Tibial nerve (tissue), 4 donors: ENCODE measurements around the gene MRTFA. TPM values are rescaled to one million over a fixed set of nuclear protein-coding genes. Genes with fewer than 3 reads are reported as not detected.
"Not testable (repeated sequence)": the region's sequence is repeated elsewhere in the genome, so short reads cannot be mapped to it uniquely, and the experiment has no call there.

Experiments used
- DNase-seq, 2 donors: peaks; one replicate each; pipeline ENCODE4 v3.0.0-alpha.2; 2019; ENCODE audit warnings: low spot score in 2 of 2
- H3K27ac ChIP-seq, 4 donors: fragments of 200-600 bp; sonication (generic) in 3 of 4; one replicate each; pipeline ENCODE4 v1.5.1; 2017 to 2019; ENCODE audit warnings: mild to moderate bottlenecking in 1 of 4
- H3K27me3 ChIP-seq, 2 donors: fragments of 200-600 bp; sonication (generic) in 1 of 2; one replicate each; pipeline versions ENCODE4 v1.5.1 to v1.6.0; 2017 to 2019
- H3K36me3 ChIP-seq, 3 donors: fragments of 200-600 bp; sonication (generic); one replicate each; pipeline ENCODE4 v1.5.1; 2018 to 2019
- H3K4me1 ChIP-seq, 4 donors: fragments of 200-600 bp; sonication (generic) in 3 of 4; one replicate each; pipeline ENCODE4 v1.5.1; 2017 to 2019
- H3K4me3 ChIP-seq, 4 donors: fragments of 200-600 bp; sonication (generic) in 3 of 4; one replicate each; pipeline ENCODE4 v1.5.1; 2017 to 2019; ENCODE audit warnings: mild to moderate bottlenecking in 1 of 4, moderate library complexity in 1 of 4
- H3K9me3 ChIP-seq, 4 donors: fragments of 200-600 bp; sonication (generic) in 3 of 4; one replicate each; pipeline ENCODE4 v1.5.1; 2017 to 2019
- EP300 ChIP-seq, 2 donors: sonication (generic); formaldehyde crosslinking; IDR thresholded peaks; one replicate each; pipeline ENCODE4 v1.6.1; 2017; ENCODE audit warnings: antibody characterized with exemption in 2 of 2, mild to moderate bottlenecking in 1 of 2
- POLR2A ChIP-seq, 2 donors: fragments of 450-650 bp; IDR thresholded peaks; one replicate each; pipeline ENCODE4 v1.6.1; 2017; ENCODE audit warnings: antibody characterized with exemption in 2 of 2, mild to moderate bottlenecking in 2 of 2, moderate library complexity in 2 of 2
- WGBS, 2 donors: methylation state at CpG; one replicate each; pipeline ENCODE4 v1.1.5; 2018; 5-methylcytosine and 5-hydroxymethylcytosine counted together
- total RNA-seq, 4 donors: library from RNA; depleted of rRNA; stranded (reverse); fragments of >200 nt; gene quantifications; one replicate each; pipeline ENCODE4 v1.1.0, GENCODE V29; 2016
- TF ChIP-seq, protein P1 (sequence below), 5 experiments: fragments of 200-600 bp in 3 of 5; fragments of 450-650 bp in 2 of 5; sonication (generic) in 3 of 5; IDR thresholded peaks; one replicate each; pipeline ENCODE4 v1.5.1; 2016 to 2019; ENCODE audit warnings: antibody characterized with exemption in 5 of 5, mild to moderate bottlenecking in 3 of 5, moderate library complexity in 2 of 5

MRTFA gene
- total RNA-seq, 4 donors from 2014 or later = 69.7 to 119 (median 104) TPM

DNA sequence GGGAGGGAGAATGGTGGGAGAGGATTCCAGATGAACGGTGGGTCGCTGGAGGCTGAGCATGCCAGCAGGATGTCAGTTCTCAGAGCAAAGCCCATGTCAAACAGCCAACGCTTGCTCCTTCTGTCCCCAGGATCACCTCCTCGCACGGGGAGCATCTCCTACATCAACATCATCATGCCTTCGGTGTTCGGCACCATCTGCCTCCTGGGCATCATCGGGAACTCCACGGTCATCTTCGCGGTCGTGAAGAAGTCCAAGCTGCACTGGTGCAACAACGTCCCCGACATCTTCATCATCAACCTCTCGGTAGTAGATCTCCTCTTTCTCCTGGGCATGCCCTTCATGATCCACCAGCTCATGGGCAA, 44.3 kb upstream of the MRTFA start:
- 85 to 91% methylated on average over 15 of the region's 15 CpGs for WGBS, 2 donors
- Histone ChIP-seq H3K9me3 (no peaks in the 10 kb centered on the region), H3K27ac (no peak overlapping the region), H3K4me1 (peaks cover 0 to 31% (median 12%) of the 10 kb centered on the region in 4 donors), H3K36me3 (no peaks in the 10 kb centered on the region), H3K27me3 (peaks cover 0 to 24% of the 10 kb centered on the region in 2 donors), H3K4me3 (no peak overlapping the region)
- no peak for TF ChIP-seq EP300 (IDR thresholded peaks at IDR 0.05)
- TF ChIP-seq, protein P1, sequence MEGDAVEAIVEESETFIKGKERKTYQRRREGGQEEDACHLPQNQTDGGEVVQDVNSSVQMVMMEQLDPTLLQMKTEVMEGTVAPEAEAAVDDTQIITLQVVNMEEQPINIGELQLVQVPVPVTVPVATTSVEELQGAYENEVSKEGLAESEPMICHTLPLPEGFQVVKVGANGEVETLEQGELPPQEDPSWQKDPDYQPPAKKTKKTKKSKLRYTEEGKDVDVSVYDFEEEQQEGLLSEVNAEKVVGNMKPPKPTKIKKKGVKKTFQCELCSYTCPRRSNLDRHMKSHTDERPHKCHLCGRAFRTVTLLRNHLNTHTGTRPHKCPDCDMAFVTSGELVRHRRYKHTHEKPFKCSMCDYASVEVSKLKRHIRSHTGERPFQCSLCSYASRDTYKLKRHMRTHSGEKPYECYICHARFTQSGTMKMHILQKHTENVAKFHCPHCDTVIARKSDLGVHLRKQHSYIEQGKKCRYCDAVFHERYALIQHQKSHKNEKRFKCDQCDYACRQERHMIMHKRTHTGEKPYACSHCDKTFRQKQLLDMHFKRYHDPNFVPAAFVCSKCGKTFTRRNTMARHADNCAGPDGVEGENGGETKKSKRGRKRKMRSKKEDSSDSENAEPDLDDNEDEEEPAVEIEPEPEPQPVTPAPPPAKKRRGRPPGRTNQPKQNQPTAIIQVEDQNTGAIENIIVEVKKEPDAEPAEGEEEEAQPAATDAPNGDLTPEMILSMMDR (IDR thresholded peaks at IDR 0.05) = no peak
- no peak for TF ChIP-seq POLR2A (IDR thresholded peaks at IDR 0.05)
- no peak for DNase-seq

GRCh38 chr22:40679964-40680818, 43.7 kb upstream of the MRTFA start:
- Histone ChIP-seq H3K9me3 (no peaks in the 10 kb centered on the region), H3K4me1 (peaks cover 0 to 31% (median 12%) of the 10 kb centered on the region in 4 donors), H3K36me3 (no peaks in the 10 kb centered on the region), H3K27ac (no peak overlapping the region), H3K4me3 (no peak overlapping the region), H3K27me3 (peaks cover 0 to 24% of the 10 kb centered on the region in 2 donors)
- 39 to 42% methylated on average over 9 of the region's 9 CpGs for WGBS, 2 donors
- no peak for DNase-seq
- TF ChIP-seq EP300 (IDR thresholded peaks at IDR 0.05) (no peak), POLR2A (IDR thresholded peaks at IDR 0.05) (no peak)
- TF ChIP-seq, protein P1 (IDR thresholded peaks at IDR 0.05) = no peak

DNA sequence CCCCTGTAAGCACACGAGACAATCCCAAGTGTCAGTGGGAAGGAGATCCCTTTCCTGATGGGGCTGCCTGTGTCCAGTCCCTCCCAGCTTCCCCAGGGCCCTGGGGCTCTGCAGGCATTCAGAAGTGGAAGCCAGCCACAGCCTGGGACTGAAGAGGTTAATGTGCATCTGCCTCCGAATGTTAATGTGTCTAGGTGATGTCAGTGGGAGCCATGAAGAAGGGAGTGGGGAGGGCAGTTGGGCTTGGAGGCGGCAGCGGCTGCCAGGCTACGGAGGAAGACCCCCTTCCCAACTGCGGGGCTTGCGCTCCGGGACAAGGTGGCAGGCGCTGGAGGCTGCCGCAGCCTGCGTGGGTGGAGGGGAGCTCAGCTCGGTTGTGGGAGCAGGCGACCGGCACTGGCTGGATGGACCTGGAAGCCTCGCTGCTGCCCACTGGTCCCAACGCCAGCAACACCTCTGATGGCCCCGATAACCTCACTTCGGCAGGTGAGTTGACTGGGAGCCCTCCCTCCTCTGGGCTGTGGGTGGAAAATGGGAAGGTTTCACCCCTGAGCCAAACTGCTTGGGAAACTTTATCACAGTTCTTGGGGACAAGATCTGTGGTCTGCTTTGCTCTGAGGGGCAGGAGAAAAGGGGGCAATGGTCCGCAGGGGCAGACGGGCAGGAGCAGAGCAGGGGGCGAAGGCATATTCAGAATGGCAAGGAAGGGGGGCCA, 42.9 kb upstream of the MRTFA start, which contains the start of gene MCHR1:
Gene MCHR1, plus strand, starts transcription at position 236 of the 715 bp plus-strand sequence. Its CDS starts 169 bp downstream, at position 405.
- Histone ChIP-seq H3K36me3 (no peaks in the 10 kb centered on the region), H3K27ac (no peak within 1 kb of the TSS), H3K9me3 (no peaks in the 10 kb centered on the region), H3K4me1 (peaks cover 0 to 31% (median 12%) of the 10 kb centered on the region in 4 donors), H3K27me3 (peaks cover 0 to 19% of the 10 kb centered on the region in 2 donors), H3K4me3 (peak within 1 kb of the TSS in 2 of 4 donors; percentile 29 to 39)
- WGBS, 2 donors = 13 to 15% methylated on average over 17 to 19 of the region's 21 CpGs
- no peak for DNase-seq
- TF ChIP-seq, protein P1 (IDR thresholded peaks at IDR 0.05) = no peak
- TF ChIP-seq POLR2A (IDR thresholded peaks at IDR 0.05) = no peak
- TF ChIP-seq EP300 (IDR thresholded peaks at IDR 0.05) = no peak

DNA sequence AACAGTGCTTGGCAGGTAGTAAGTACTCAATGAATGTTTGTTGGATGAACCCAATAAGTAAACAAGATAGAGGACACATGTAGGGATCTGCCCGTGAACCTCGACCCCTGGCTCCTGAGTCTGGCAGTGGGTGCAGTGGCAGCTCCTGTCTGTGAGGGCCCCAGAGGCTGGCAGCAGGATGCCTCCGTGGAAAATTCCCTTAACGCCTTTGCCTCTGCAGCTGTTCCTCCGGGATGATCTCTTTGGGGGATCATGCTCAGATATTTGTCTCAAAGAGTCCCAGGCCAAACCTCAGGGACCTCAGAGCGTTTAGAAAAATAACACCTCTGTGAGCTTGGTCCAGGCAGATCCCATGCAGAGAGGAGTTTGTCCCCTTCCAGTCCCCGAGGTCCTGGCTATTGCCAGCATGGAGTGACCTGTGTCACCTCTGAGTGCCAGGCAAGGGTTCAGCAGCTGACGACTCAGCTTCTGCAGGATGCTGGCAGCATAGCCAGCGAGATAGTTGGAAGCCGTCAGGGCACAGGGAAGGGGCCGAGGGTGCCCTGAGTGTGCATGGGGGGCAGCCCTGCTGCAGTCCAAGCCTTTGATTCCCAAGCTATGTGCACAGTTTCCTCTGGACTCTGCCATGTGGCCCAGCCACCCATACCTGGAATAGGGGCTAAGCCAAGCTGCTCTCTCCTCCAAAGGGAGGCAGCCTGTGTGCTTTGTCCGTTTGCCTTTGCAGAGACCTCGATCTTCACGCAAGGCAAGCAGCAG, 42.2 kb upstream of the MRTFA start:
- Histone ChIP-seq H3K4me3 (peak overlapping the region in 1 of 4 donors; percentile 39), H3K36me3 (no peaks in the 10 kb centered on the region), H3K9me3 (no peaks in the 10 kb centered on the region), H3K27me3 (peaks cover 0 to 19% of the 10 kb centered on the region in 2 donors), H3K4me1 (peaks cover 0 to 31% (median 12%) of the 10 kb centered on the region in 4 donors), H3K27ac (no peak overlapping the region)
- no peak for DNase-seq
- TF ChIP-seq POLR2A (IDR thresholded peaks at IDR 0.05) (no peak), EP300 (IDR thresholded peaks at IDR 0.05) (no peak)
- 59 to 79% methylated on average over 8 to 14 of the region's 14 CpGs for WGBS, 2 donors

GRCh38 chr22:40676644-40677043, 40.1 kb upstream of the MRTFA start:
- WGBS, 2 donors = 89 to 97% methylated on average over 3 of the region's 3 CpGs
- H3K4me3 ChIP-seq = no peak overlapping the region
- H3K9me3 ChIP-seq = no peaks in the 10 kb centered on the region
- TF ChIP-seq, protein P1 (IDR thresholded peaks at IDR 0.05) = no peak
- peaks cover 0 to 19% of the 10 kb centered on the region in 2 donors for H3K27me3 ChIP-seq
- no peak for DNase-seq
- H3K4me1 ChIP-seq = peaks cover 0 to 24% (median 9%) of the 10 kb centered on the region in 4 donors
- no peaks in the 10 kb centered on the region for H3K36me3 ChIP-seq
- no peak overlapping the region for H3K27ac ChIP-seq

- not testable (repeated sequence) for H3K27ac ChIP-seq, H3K4me3 ChIP-seq, H3K36me3 ChIP-seq, H3K9me3 ChIP-seq, DNase-seq
- Histone ChIP-seq H3K4me1 (peaks cover 0 to 24% (median 9%) of the 10 kb centered on the region in 4 donors), H3K27me3 (peaks cover 0 to 19% of the 10 kb centered on the region in 2 donors)
- WGBS, 2 donors = 76 to 85% methylated on average over 4 of the region's 4 CpGs
Measured at GRCh38 chr22:40676166-40676565, 39.6 kb upstream of the MRTFA start.
